ENCODE data around the gene MRGPRF. TPM values are rescaled to one million over a fixed set of nuclear protein-coding genes. Genes with fewer than 3 reads are reported as not detected.

The MRGPRF gene
- total RNA-seq, 3 donors from 2014 or later (not counting 1 experiment from before 2014, with no cell fraction given) = not detected

- Histone ChIP-seq H3K27me3 (ENCODE audit: control insufficient read depth, insufficient read depth, low read length) (no peaks in the 10 kb centered on the region), H3K4me1 (ENCODE audit: control insufficient read depth, insufficient read depth, low read length) (peaks cover 77% of the 10 kb centered on the region), H3K36me3 (ENCODE audit: control insufficient read depth, insufficient read depth, low read length) (peaks cover 6% of the 10 kb centered on the region), H3K4me3 (ENCODE audit: low read length) (no peak overlapping the region), H3K9me3 (ENCODE audit: control insufficient read depth, insufficient read depth, low read length) (no peaks in the 10 kb centered on the region), H3K27ac (ENCODE audit: low read length) (peak overlapping the region; percentile 90)
- ATAC-seq = peak; percentile 78 to 89 (median 78)
- peak overlapping the region; percentile 78 to 85 for H3K27ac Mint-ChIP-seq
- H3K4me1 Mint-ChIP-seq = peaks cover 19 to 39% of the 10 kb centered on the region in 2 donors
- H3K27me3 Mint-ChIP-seq (ENCODE audit: low read depth in 2 of 2) = no peaks in the 10 kb centered on the region
- no peaks in the 10 kb centered on the region for H3K36me3 Mint-ChIP-seq
- 17% methylated on average over 19 of the region's 22 CpGs for WGBS (ENCODE audit: insufficient coverage)
- peak; percentile 59 to 67 for DNase-seq
- no peaks in the 10 kb centered on the region for H3K9me3 Mint-ChIP-seq
- TF ChIP-seq, protein P1, sequence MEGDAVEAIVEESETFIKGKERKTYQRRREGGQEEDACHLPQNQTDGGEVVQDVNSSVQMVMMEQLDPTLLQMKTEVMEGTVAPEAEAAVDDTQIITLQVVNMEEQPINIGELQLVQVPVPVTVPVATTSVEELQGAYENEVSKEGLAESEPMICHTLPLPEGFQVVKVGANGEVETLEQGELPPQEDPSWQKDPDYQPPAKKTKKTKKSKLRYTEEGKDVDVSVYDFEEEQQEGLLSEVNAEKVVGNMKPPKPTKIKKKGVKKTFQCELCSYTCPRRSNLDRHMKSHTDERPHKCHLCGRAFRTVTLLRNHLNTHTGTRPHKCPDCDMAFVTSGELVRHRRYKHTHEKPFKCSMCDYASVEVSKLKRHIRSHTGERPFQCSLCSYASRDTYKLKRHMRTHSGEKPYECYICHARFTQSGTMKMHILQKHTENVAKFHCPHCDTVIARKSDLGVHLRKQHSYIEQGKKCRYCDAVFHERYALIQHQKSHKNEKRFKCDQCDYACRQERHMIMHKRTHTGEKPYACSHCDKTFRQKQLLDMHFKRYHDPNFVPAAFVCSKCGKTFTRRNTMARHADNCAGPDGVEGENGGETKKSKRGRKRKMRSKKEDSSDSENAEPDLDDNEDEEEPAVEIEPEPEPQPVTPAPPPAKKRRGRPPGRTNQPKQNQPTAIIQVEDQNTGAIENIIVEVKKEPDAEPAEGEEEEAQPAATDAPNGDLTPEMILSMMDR (IDR thresholded peaks at IDR 0.05) = no peak
- H3K4me3 Mint-ChIP-seq = peak overlapping the region; percentile 17
- intact Hi-C loops (cut with micrococcal nuclease) = loop anchor here (1.0 kb wide), 1 partner anchor 57 kb away; no protein-coding TSS in a partner anchor
Measured at GRCh38 chr11:69055598-69056516, 42.8 kb upstream of the MRGPRF start.

GRCh38 chr11:69055212-69055586, 42.2 kb upstream of the MRGPRF start:
- intact Hi-C loops (cut with micrococcal nuclease) = loop anchor here (1.0 kb wide), 1 partner anchor 56 kb away; no protein-coding TSS in a partner anchor
- Mint-ChIP-seq H3K4me1 (peaks cover 19 to 35% of the 10 kb centered on the region in 2 donors), H3K9me3 (no peaks in the 10 kb centered on the region), H3K27ac (peak overlapping the region; percentile 78 to 85), H3K4me3 (no peak overlapping the region), H3K36me3 (no peaks in the 10 kb centered on the region), H3K27me3 (ENCODE audit: low read depth in 2 of 2) (no peaks in the 10 kb centered on the region)
- TF ChIP-seq, protein P1 (IDR thresholded peaks at IDR 0.05) = no peak
- Histone ChIP-seq H3K4me1 (ENCODE audit: control insufficient read depth, insufficient read depth, low read length) (peaks cover 82% of the 10 kb centered on the region), H3K36me3 (ENCODE audit: control insufficient read depth, insufficient read depth, low read length) (peaks cover 6% of the 10 kb centered on the region), H3K9me3 (ENCODE audit: control insufficient read depth, insufficient read depth, low read length) (no peaks in the 10 kb centered on the region), H3K27ac (ENCODE audit: low read length) (peak overlapping the region; percentile 90), H3K4me3 (ENCODE audit: low read length) (no peak overlapping the region), H3K27me3 (ENCODE audit: control insufficient read depth, insufficient read depth, low read length) (no peaks in the 10 kb centered on the region)
- ATAC-seq = no peak
- 98% methylated on average over 21 of the region's 21 CpGs for WGBS (ENCODE audit: insufficient coverage)
- no peak for DNase-seq

- TF ChIP-seq, protein P1 (IDR thresholded peaks at IDR 0.05) = no peak
- Histone ChIP-seq H3K4me3 (ENCODE audit: low read length) (no peak overlapping the region), H3K4me1 (ENCODE audit: control insufficient read depth, insufficient read depth, low read length) (peaks cover 88% of the 10 kb centered on the region), H3K36me3 (ENCODE audit: control insufficient read depth, insufficient read depth, low read length) (peaks cover 6% of the 10 kb centered on the region), H3K27ac (ENCODE audit: low read length) (peak overlapping the region; percentile 90), H3K9me3 (ENCODE audit: control insufficient read depth, insufficient read depth, low read length) (no peaks in the 10 kb centered on the region), H3K27me3 (ENCODE audit: control insufficient read depth, insufficient read depth, low read length) (no peaks in the 10 kb centered on the region)
- intact Hi-C loops (cut with micrococcal nuclease) = loop anchor here (1.0 kb wide), 1 partner anchor 55 kb away; no protein-coding TSS in a partner anchor
- peak overlapping the region in 1 of 2 donors; percentile 85 for H3K27ac Mint-ChIP-seq
- peaks cover 19 to 35% of the 10 kb centered on the region in 2 donors for H3K4me1 Mint-ChIP-seq
- ATAC-seq (no peak), DNase-seq (no peak)
- no peak overlapping the region for H3K4me3 Mint-ChIP-seq
- H3K9me3 Mint-ChIP-seq = no peaks in the 10 kb centered on the region
- H3K36me3 Mint-ChIP-seq = no peaks in the 10 kb centered on the region
- H3K27me3 Mint-ChIP-seq (ENCODE audit: low read depth in 2 of 2) = no peaks in the 10 kb centered on the region
- 93% methylated on average over 31 of the region's 31 CpGs for WGBS (ENCODE audit: insufficient coverage)
Measured at GRCh38 chr11:69054397-69055211, 41.6 kb upstream of the MRGPRF start.
